ENCODE measurements around the gene UGGT1.

Gene UGGT1

DNA sequence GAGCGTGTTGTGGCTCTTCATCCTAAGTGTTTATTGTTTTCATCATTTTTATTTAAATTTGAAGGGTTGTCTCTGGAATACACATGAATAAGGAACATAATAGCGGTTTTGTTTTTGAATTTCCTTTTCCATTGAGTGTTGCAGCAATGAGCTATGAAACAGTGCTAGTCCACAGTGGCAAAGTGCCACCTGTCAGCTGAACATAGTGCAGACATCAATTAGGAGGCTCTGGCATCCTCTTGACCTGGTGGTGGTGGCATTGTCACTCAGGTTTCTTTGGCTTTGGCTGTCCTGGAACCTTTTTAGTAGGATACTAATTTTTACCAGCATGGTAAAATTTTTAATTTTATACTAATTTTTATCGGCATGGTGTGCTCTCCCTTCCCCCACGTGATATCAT lies 63.2 kb downstream of the UGGT1 start:
- POLR2A ChIA-PET: no interaction called here
- CTCF ChIA-PET: no interaction called here
- TF ChIP-seq, protein P1, sequence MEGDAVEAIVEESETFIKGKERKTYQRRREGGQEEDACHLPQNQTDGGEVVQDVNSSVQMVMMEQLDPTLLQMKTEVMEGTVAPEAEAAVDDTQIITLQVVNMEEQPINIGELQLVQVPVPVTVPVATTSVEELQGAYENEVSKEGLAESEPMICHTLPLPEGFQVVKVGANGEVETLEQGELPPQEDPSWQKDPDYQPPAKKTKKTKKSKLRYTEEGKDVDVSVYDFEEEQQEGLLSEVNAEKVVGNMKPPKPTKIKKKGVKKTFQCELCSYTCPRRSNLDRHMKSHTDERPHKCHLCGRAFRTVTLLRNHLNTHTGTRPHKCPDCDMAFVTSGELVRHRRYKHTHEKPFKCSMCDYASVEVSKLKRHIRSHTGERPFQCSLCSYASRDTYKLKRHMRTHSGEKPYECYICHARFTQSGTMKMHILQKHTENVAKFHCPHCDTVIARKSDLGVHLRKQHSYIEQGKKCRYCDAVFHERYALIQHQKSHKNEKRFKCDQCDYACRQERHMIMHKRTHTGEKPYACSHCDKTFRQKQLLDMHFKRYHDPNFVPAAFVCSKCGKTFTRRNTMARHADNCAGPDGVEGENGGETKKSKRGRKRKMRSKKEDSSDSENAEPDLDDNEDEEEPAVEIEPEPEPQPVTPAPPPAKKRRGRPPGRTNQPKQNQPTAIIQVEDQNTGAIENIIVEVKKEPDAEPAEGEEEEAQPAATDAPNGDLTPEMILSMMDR (IDR thresholded peaks at IDR 0.05; ENCODE audit: insufficient read depth, low read length, missing control alignments): no peak
- H3K4me3 ChIP-seq (ENCODE audit: low read depth, low read length): no peak overlapping the region
- DNase-seq (ENCODE audit: low read depth, low spot score): no peak

DNA sequence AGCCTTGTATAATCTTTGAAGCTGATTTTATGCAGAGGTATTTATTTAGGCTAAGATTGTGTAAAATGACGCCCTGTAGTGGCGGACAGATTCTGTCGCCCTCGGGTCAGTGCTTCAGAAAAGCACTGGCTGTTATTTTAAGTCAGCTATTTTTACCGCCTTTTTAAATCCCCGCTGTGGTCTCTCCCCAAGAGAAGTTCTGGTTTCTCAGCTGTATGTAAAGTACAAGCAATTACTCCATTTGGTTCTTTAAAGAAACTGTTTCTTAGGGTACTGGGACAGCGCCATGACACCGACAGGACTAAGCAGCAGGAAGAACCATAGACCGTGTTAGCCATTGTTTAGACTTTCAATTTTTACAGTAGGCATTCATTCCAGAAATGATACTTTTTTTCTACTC lies 65.0 kb downstream of the UGGT1 start:
- no peak for DNase-seq (ENCODE audit: low read depth, low spot score)
- POLR2A ChIA-PET: interaction anchor here (0.6 kb wide), 1 partner anchor 350 kb away, joined by 4 read pairs; no protein-coding TSS in a partner anchor
- CTCF ChIA-PET: interaction anchor here (1.9 kb wide), 1 partner anchor 16 kb away, joined by 6 read pairs; no protein-coding TSS in a partner anchor
- H3K4me3 ChIP-seq (ENCODE audit: low read depth, low read length): no peak overlapping the region
- TF ChIP-seq, protein P1 (IDR thresholded peaks at IDR 0.05; ENCODE audit: insufficient read depth, low read length, missing control alignments): no peak

DNA sequence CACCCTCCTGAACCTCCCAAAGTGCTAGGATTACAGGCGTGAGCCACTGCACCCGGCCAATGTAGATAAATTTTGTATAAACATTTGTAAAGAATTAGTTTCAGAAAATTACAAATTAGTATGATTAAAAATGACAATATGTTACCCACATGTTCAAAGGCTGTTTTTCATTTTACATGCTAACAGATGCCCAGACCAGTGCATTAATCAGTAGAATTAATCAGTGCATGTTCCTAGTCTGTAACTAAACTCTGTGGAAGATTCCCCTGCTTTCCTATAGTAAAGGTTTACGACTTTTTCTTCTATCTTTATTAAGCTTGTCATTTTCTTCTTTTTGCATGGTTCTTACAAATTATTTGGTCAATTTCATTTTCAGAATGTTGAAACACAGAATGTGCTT lies 65.8 kb downstream of the UGGT1 start:
- no peak for DNase-seq (ENCODE audit: low read depth, low spot score)
- ChIA-PET POLR2A (no interaction called here), CTCF (interaction anchor here (1.4 to 1.9 kb wide), 2 partner anchors 15 to 24 kb away, joined by 4 to 6 read pairs; no protein-coding TSS in a partner anchor)
- TF ChIP-seq, protein P1 (IDR thresholded peaks at IDR 0.05; ENCODE audit: insufficient read depth, low read length, missing control alignments): no peak
- no peak overlapping the region for H3K4me3 ChIP-seq (ENCODE audit: low read depth, low read length)

DNA sequence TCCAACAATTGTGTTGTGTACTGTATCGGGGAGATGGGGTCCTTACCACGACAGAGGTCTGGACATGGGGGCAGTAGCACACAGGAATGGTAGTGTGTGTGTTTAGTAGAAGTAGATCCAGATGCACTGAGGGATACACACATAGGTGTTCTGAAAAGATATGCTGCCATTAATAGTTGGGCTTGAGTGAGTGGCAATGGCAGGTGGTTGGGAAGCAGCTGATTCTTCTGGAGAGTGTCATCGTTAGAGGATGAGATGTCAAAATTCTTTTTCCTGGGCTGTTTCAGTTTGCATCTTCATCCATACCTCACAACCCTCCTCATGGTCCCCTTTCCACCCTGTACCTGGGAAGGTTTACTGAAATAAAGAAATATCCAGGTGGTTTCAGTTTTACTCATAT lies 66.6 kb downstream of the UGGT1 start:
- POLR2A ChIA-PET: no interaction called here
- no peak for DNase-seq (ENCODE audit: low read depth, low spot score)
- H3K4me3 ChIP-seq (ENCODE audit: low read depth, low read length): no peak overlapping the region
- TF ChIP-seq, protein P1 (IDR thresholded peaks at IDR 0.05; ENCODE audit: insufficient read depth, low read length, missing control alignments): no peak
- CTCF ChIA-PET: interaction anchor here (1.4 to 1.9 kb wide), 2 partner anchors 14 to 23 kb away, joined by 4 to 6 read pairs; no protein-coding TSS in a partner anchor

- TF ChIP-seq, protein P1 (IDR thresholded peaks at IDR 0.05; ENCODE audit: insufficient read depth, low read length, missing control alignments): no peak
- DNase-seq (ENCODE audit: low read depth, low spot score): no peak
- POLR2A ChIA-PET: no interaction called here
- CTCF ChIA-PET: no interaction called here
- H3K4me3 ChIP-seq (ENCODE audit: low read depth, low read length): no peak overlapping the region
Measured at GRCh38 chr2:128158176-128158575, 67.2 kb downstream of the UGGT1 start.

GRCh38 chr2:128159437-128159836 lies 68.4 kb downstream of the UGGT1 start:
- no peak for DNase-seq (ENCODE audit: low read depth, low spot score)
- CTCF ChIA-PET: interaction anchor here (1.0 kb wide), 1 partner anchor 10 kb away, joined by 3 read pairs; no protein-coding TSS in a partner anchor
- no peak overlapping the region for H3K4me3 ChIP-seq (ENCODE audit: low read depth, low read length)
- TF ChIP-seq, protein P1 (IDR thresholded peaks at IDR 0.05; ENCODE audit: insufficient read depth, low read length, missing control alignments): no peak
- POLR2A ChIA-PET: no interaction called here

All from AG04449 (cell line).